Smooth muscle cell of bladder (primary cell): ENCODE data around the gene RSPH3. TPM values are rescaled to one million over a fixed set of nuclear protein-coding genes. Genes with fewer than 3 reads are reported as not detected.

Experiments used
- total RNA-seq: library from RNA; depleted of rRNA; stranded (reverse); fragments of >200 nt; gene quantifications from 2 replicates; pipeline ENCODE4 v1.2.3, GENCODE V29; 2014

RSPH3 gene, protein sequence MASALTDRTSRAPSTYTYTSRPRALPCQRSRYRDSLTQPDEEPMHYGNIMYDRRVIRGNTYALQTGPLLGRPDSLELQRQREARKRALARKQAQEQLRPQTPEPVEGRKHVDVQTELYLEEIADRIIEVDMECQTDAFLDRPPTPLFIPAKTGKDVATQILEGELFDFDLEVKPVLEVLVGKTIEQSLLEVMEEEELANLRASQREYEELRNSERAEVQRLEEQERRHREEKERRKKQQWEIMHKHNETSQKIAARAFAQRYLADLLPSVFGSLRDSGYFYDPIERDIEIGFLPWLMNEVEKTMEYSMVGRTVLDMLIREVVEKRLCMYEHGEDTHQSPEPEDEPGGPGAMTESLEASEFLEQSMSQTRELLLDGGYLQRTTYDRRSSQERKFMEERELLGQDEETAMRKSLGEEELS
- 4.3 and 4.8 TPM in 2 replicates for total RNA-seq

DNA sequence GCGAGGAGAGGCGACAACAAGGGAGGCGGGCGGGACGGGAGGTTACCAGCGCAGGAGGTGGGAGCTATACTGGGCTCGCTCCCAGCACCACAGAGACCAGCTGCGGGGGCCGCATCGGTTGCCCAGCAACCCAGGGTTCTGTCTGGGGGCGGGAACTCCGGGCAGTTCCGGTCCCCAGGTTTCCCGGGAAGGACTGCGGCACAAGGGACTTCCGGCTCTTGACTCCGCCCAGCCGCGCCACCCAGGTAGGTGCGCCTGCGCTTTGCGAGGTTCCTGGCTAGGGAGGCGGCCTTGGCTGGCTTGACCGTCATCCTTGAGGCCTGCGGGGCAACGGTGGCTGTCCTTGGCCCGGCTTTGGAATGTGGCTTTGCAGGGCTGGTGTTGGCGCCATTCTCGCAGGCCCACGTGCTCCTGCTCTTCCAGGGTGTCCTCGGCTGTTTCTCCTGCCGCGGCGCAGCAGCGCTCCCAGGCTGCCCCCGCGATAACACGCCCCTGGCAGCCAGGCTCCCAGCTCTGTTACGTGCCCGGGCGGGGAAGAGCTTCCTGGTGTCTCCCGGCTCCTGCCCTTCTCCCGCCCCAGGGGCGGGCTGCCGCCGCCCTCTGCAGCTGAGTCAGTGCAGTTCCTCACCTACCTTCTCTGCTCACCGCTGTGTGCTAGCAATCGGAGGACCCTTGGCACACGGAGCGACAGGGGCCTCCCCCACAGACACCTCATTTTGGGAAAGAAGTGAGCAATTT, at the start of gene RSPH3:
Gene RSPH3, minus strand, starts transcription at position 537 of the 738 bp plus-strand sequence. CDS start 652 bp downstream, outside the sequence.

DNA sequence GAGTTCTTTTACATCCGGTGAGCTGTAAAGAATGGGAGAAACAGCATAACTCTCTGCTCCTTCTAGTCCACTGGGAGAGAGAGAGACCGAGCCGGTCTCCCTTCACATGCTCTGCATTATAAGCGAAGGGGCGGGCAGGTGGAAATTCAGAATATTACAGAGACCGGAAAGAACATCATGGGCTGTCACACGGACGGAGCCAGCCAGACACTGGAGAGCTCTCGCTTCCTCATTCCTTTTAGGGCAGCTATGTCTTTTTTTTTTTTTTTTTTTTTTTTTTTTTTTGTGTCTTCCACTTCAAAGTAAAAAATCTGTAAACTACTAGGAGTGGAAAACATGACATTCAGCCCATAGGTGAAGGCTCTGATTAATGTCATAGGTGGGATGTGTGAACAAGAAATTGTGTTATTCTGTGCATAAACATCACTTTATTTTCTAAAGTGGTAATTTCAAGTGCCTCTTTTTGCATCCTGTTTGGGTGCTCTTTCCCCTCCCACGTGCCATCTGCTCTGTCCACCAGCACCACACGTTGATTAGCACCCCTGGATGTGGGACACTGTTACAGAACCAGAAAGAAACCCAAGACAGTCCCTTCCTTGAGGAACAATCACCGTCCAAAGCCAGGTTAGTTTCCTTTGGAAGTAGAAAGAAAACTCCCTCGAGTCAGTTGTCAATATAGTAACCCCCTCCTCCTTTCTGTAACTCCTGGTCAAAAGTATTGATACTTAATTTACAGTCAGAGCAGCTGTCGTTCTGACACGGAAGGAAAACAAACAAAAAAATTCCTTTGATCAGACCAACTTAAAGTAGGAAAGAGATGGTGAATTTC, 45.1 kb upstream of the RSPH3 start, which contains the start of gene TAGAP:
Gene TAGAP, minus strand, starts transcription at position 93 of the 829 bp plus-strand sequence. CDS start 845 bp downstream, outside the sequence.

Other genes starting within 250 kb of the RSPH3 start
- 64.1 and 95.3 TPM in 2 replicates for gene EZR, start 180.8 kb downstream of the RSPH3 start, total RNA-seq
- not detected in 2 replicates for gene TAGAP, start 44.8 kb upstream of the RSPH3 start, total RNA-seq
- gene FNDC1, start 169.2 kb upstream of the RSPH3 start, total RNA-seq: 0.14 TPM in 1 of 2 replicates, not detected in the other